GM18951 (cell line): ENCODE data around the gene CNKSR2.

Experiments used
- POLR2A ChIP-seq: IDR thresholded peaks from 4 replicates; pipeline ENCODE4 v1.6.1; 2011; ENCODE audit warnings: mild to moderate bottlenecking; ENCODE audit not compliant: insufficient read length, insufficient read depth; ENCODE audit errors: extremely low read depth
- in situ Hi-C: fragments of 300-500 bp; cut with MboI; formaldehyde crosslinking; loops from one replicate; pipeline ENCODE4 v1.12.0; 2022; ENCODE audit warnings: low sequenced_read_pairs, mixed read lengths, inconsistent platforms; ENCODE audit not compliant: unreplicated experiment

Gene CNKSR2

GRCh38 chrX:21398426-21398825, 24.2 kb downstream of the CNKSR2 start:
- TF ChIP-seq POLR2A: no peak

GRCh38 chrX:21400408-21401121, 26.3 kb downstream of the CNKSR2 start:
- in situ Hi-C loops: no loop called here
- TF ChIP-seq POLR2A: no peak

More at GRCh38 chrX:21398426-21398825, 24.2 kb downstream of the CNKSR2 start:
- in situ Hi-C loops: no loop called here

- in situ Hi-C loops: no loop called here
- no peak for TF ChIP-seq POLR2A
Measured at GRCh38 chrX:21408307-21408706, 34.1 kb downstream of the CNKSR2 start.

- in situ Hi-C loops: no loop called here
- TF ChIP-seq POLR2A: no peak
Measured at GRCh38 chrX:21408788-21409187, 34.6 kb downstream of the CNKSR2 start.

GRCh38 chrX:21412029-21412428, 37.8 kb downstream of the CNKSR2 start:
- in situ Hi-C loops: no loop called here
- TF ChIP-seq POLR2A: no peak

- TF ChIP-seq POLR2A: no peak
- in situ Hi-C loops: no loop called here
Measured at GRCh38 chrX:21412883-21413282, 38.7 kb downstream of the CNKSR2 start.

GRCh38 chrX:21427086-21427485, 52.9 kb downstream of the CNKSR2 start:
- in situ Hi-C loops: no loop called here
- TF ChIP-seq POLR2A: no peak

- in situ Hi-C loops: no loop called here
- TF ChIP-seq POLR2A: no peak
Measured at GRCh38 chrX:21437036-21437435, 62.8 kb downstream of the CNKSR2 start.

- in situ Hi-C loops: no loop called here
- no peak for TF ChIP-seq POLR2A
Measured at GRCh38 chrX:21438792-21439191, 64.6 kb downstream of the CNKSR2 start.

GRCh38 chrX:21440911-21441310, 66.7 kb downstream of the CNKSR2 start:
- TF ChIP-seq POLR2A: no peak
- in situ Hi-C loops: no loop called here

- in situ Hi-C loops: no loop called here
- no peak for TF ChIP-seq POLR2A
Measured at GRCh38 chrX:21457718-21458117, 83.5 kb downstream of the CNKSR2 start.

- TF ChIP-seq POLR2A: no peak
- in situ Hi-C loops: no loop called here
Measured at GRCh38 chrX:21469071-21469470, 94.9 kb downstream of the CNKSR2 start.

- in situ Hi-C loops: loop anchor here (10.0 kb wide), 1 partner anchor 942 kb away; no protein-coding TSS in a partner anchor
- no peak for TF ChIP-seq POLR2A
Measured at GRCh38 chrX:21476909-21477308, 102.7 kb downstream of the CNKSR2 start.

GRCh38 chrX:21479695-21480270, 105.6 kb downstream of the CNKSR2 start:
- in situ Hi-C loops: loop anchor here (10.0 kb wide), 1 partner anchor 945 kb away; no protein-coding TSS in a partner anchor
- no peak for TF ChIP-seq POLR2A
